Kidney epithelial cell (primary cell): ENCODE results near the gene KLK12. TPM values are rescaled to one million over a fixed set of nuclear protein-coding genes. Genes with fewer than 3 reads are reported as not detected.

ENCODE experiments used
- DNase-seq: peaks from one replicate; pipeline ENCODE4 v3.0.0-alpha.2; 2010; ENCODE audit warnings: low read depth
- H3K27me3 ChIP-seq: 2 replicates; pipeline ENCODE4 v1.6.0; 2011; ENCODE audit warnings: low read length; ENCODE audit not compliant: control insufficient read depth, insufficient read depth
- H3K36me3 ChIP-seq: 2 replicates; pipeline ENCODE4 v1.5.1; 2011; ENCODE audit warnings: low read length; ENCODE audit not compliant: control insufficient read depth, insufficient read depth
- H3K4me3 ChIP-seq: 2 replicates; pipeline ENCODE4 v1.5.1; 2011; ENCODE audit warnings: low read depth, mild to moderate bottlenecking, control low read depth, low read length
- total RNA-seq: library from RNA; depleted of rRNA; stranded (reverse); fragments of >200 nt; gene quantifications from 2 replicates; pipeline ENCODE4 v1.2.3, GENCODE V29; 2015
- TF ChIP-seq, protein P1 (sequence below): IDR thresholded peaks from 2 replicates; pipeline ENCODE4 v1.5.1; 2011; ENCODE audit warnings: mild to moderate bottlenecking, moderate library complexity, low read length, control low read depth, inconsistent platforms; ENCODE audit not compliant: insufficient read depth, poor library complexity, severe bottlenecking

The KLK12 gene
- total RNA-seq, 1 donor from 2014 or later: not detected

GRCh38 chr19:51018745-51019543 lies 15.9 kb downstream of the KLK12 start:
- Histone ChIP-seq H3K36me3 (no peaks in the 10 kb centered on the region), H3K4me3 (peak overlapping the region; percentile 5), H3K27me3 (peaks cover 36% of the 10 kb centered on the region)
- TF ChIP-seq, protein P1, sequence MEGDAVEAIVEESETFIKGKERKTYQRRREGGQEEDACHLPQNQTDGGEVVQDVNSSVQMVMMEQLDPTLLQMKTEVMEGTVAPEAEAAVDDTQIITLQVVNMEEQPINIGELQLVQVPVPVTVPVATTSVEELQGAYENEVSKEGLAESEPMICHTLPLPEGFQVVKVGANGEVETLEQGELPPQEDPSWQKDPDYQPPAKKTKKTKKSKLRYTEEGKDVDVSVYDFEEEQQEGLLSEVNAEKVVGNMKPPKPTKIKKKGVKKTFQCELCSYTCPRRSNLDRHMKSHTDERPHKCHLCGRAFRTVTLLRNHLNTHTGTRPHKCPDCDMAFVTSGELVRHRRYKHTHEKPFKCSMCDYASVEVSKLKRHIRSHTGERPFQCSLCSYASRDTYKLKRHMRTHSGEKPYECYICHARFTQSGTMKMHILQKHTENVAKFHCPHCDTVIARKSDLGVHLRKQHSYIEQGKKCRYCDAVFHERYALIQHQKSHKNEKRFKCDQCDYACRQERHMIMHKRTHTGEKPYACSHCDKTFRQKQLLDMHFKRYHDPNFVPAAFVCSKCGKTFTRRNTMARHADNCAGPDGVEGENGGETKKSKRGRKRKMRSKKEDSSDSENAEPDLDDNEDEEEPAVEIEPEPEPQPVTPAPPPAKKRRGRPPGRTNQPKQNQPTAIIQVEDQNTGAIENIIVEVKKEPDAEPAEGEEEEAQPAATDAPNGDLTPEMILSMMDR: no peak
- no peak for DNase-seq

DNA sequence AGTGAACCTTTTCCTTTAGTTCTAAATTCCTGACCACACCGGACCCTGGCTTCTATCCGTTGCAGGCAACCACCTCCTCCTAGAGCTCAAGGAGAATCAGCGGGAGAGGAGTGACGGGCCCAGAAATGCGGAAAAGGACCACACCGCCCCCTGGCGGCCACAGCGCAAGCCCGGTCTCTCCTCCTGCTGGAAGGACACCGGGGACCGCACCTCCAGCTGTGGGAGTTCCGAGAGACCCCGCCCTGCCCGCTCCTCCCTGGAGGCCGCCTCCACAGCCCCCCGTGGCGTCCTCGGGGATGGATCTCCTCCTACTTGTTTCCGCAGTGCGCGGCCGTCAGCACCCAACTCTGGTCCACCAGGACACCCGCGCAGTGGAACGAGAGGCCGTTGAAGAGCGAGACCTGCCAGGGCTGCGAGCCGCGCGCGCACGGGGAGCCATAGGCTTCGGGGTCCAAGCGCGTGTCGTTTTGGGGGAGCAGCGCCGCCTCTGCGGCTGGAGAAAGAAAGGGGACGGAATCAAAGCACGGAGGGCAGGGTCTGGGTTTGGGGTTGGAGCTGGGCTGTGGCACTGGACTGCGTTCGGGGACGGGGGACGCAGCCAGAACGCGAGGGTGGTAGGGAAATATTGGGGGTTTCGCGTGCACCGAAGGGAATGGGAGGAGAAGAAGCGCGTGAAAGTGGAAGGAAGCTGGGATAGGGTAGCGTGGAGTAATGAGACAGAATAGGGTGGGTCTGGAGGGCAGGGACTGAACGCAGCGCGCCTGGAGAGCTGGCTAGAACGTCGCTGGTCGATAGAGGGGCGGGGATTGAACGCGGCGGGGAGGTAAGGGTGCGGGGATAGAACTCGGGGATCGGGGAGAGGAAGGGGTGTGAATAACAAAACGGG lies 17.8 kb downstream of the KLK12 start:
- DNase-seq: no peak
- peak overlapping the region; percentile 20 for H3K4me3 ChIP-seq
- TF ChIP-seq, protein P1: peak; percentile 79
- peaks cover 34% of the 10 kb centered on the region for H3K27me3 ChIP-seq
- no peaks in the 10 kb centered on the region for H3K36me3 ChIP-seq

- H3K36me3 ChIP-seq: no peaks in the 10 kb centered on the region
- TF ChIP-seq, protein P1: no peak
- no peak for DNase-seq
- H3K27me3 ChIP-seq: peaks cover 34% of the 10 kb centered on the region
- no peak overlapping the region for H3K4me3 ChIP-seq
Measured at GRCh38 chr19:51015691-51016267, 19.0 kb downstream of the KLK12 start.

- H3K4me3 ChIP-seq: no peak overlapping the region
- peaks cover 25% of the 10 kb centered on the region for H3K27me3 ChIP-seq
- no peak for DNase-seq
- TF ChIP-seq, protein P1: no peak
- no peaks in the 10 kb centered on the region for H3K36me3 ChIP-seq
Measured at GRCh38 chr19:51014242-51014641, 20.6 kb downstream of the KLK12 start.

- TF ChIP-seq, protein P1: no peak
- no peak for DNase-seq
Measured at GRCh38 chr19:51012661-51013190, 22.1 kb downstream of the KLK12 start.

More at GRCh38 chr19:51012661-51013190, 22.1 kb downstream of the KLK12 start:
- H3K27me3 ChIP-seq: peaks cover 13% of the 10 kb centered on the region
- no peak overlapping the region for H3K4me3 ChIP-seq
- H3K36me3 ChIP-seq: no peaks in the 10 kb centered on the region
